B cell (primary cell): ENCODE results near the gene INPP5J. TPM values are rescaled to one million over a fixed set of nuclear protein-coding genes. Genes with fewer than 3 reads are reported as not detected.

Experiments
- ATAC-seq: fragments of 200-7000 bp; cut with Tn5 transposase; one replicate; pipeline ENCODE4 v1.10.0; 2021; ENCODE audit warnings: low read depth, mild to moderate bottlenecking, moderate number of reproducible peaks, moderate library complexity
- CTCF ChIA-PET: fragments of 350-600 bp; sonication (Branson Sonifier 250); formaldehyde crosslinking; loops from one replicate; lab custom pipeline; 2021; ENCODE audit warnings: antibody characterized with exemption, inconsistent platforms; lab: Charles Lee
- POLR2A ChIA-PET: fragments of 350-600 bp; sonication (Branson Sonifier 250); formaldehyde crosslinking; loops from one replicate; lab custom pipeline; 2021; ENCODE audit warnings: antibody characterized with exemption; lab: Charles Lee
- DNase-seq: peaks from one replicate; pipeline ENCODE4 v3.0.0; 2013
- H2AFZ ChIP-seq: 2 replicates; pipeline ENCODE4 v1.6.1; 2012; ENCODE audit warnings: mild to moderate bottlenecking, low read depth, low read length; ENCODE audit not compliant: insufficient read depth, poor library complexity, severe bottlenecking
- H3K27ac ChIP-seq, 2 donors: 1 replicate in 1 of 2; 2 replicates in 1 of 2; pipeline ENCODE4 v1.5.1; 2012 to 2013; ENCODE audit warnings: low read length in 2 of 2, mild to moderate bottlenecking in 2 of 2, moderate library complexity in 1 of 2
- H3K27me3 ChIP-seq, 4 experiments: fragments of 200-600 bp in 1 of 4; sonication (generic) in 1 of 4; replicated peaks in 1 of 4; 1 replicate in 2 of 4; 2 replicates in 2 of 4; pipeline versions ENCODE4 v1.6.1 to v1.7.0; 2013 to 2016; ENCODE audit warnings: low read length in 3 of 4, mild to moderate bottlenecking in 2 of 4, mixed read lengths in 1 of 4, moderate library complexity in 1 of 4; ENCODE audit not compliant: insufficient read depth in 4 of 4, control insufficient read depth in 3 of 4; ENCODE audit errors: control extremely low read depth in 1 of 4
- H3K36me3 ChIP-seq, 2 experiments: replicated peaks in 1 of 2; 1 replicate in 1 of 2; 2 replicates in 1 of 2; pipeline versions ENCODE4 v1.6.1 to v1.7.1; 2013; ENCODE audit warnings: low read length in 1 of 2; ENCODE audit not compliant: insufficient read depth in 2 of 2, control insufficient read depth in 1 of 2; ENCODE audit errors: control extremely low read depth in 1 of 2, extremely low read depth in 1 of 2
- H3K4me1 ChIP-seq, 2 donors: fragments of 200-600 bp in 1 of 2; sonication (generic) in 1 of 2; 1 replicate in 1 of 2; 2 replicates in 1 of 2; pipeline versions ENCODE4 v1.5.1 to v1.6.1; 2013 to 2017; ENCODE audit warnings: low read length in 2 of 2; ENCODE audit not compliant: control insufficient read depth in 2 of 2, insufficient read depth in 2 of 2
- H3K4me2 ChIP-seq: replicated peaks from 2 replicates; pipeline ENCODE3; 2012; ENCODE audit warnings: mild to moderate bottlenecking, low read depth, low read length; ENCODE audit not compliant: poor library complexity, severe bottlenecking
- H3K4me3 ChIP-seq, 5 experiments: fragments of 200-600 bp in 1 of 5; sonication (generic) in 1 of 5; 1 replicate in 3 of 5; 2 replicates in 2 of 5; pipeline versions ENCODE4 v1.5.1 to v1.7.0; 2011 to 2016; ENCODE audit warnings: low read length in 4 of 5, mild to moderate bottlenecking in 4 of 5, low read depth in 2 of 5, control low read depth in 1 of 5, moderate library complexity in 1 of 5; ENCODE audit not compliant: insufficient read depth in 1 of 5; ENCODE audit errors: control extremely low read depth in 1 of 5, extremely low read depth in 1 of 5
- H3K79me2 ChIP-seq: fragments of 200-600 bp; sonication (generic); one replicate; pipeline ENCODE4 v1.6.0; 2016; ENCODE audit warnings: low read length; ENCODE audit not compliant: control insufficient read depth, insufficient read depth
- H3K9ac ChIP-seq: fragments of 200-600 bp; sonication (generic); 2 replicates; pipeline ENCODE4 v1.6.1; 2017; ENCODE audit warnings: mild to moderate bottlenecking, low read length, moderate library complexity
- H3K9me3 ChIP-seq, 3 donors: one replicate each; pipeline versions ENCODE4 v1.6.1 to v1.7.1; 2013; ENCODE audit warnings: low read length in 2 of 3; ENCODE audit not compliant: control insufficient read depth in 2 of 3, insufficient read depth in 1 of 3; ENCODE audit errors: control extremely low read depth in 1 of 3
- H4K20me1 ChIP-seq: 2 replicates; pipeline ENCODE4 v1.6.0; 2012; ENCODE audit warnings: mild to moderate bottlenecking, low read length; ENCODE audit not compliant: insufficient read depth, control insufficient read depth, poor library complexity, severe bottlenecking
- H3K27ac Mint-ChIP-seq: one replicate; pipeline ENCODE4 v1.8.0; 2021; ENCODE audit warnings: mixed read lengths
- H3K27me3 Mint-ChIP-seq: one replicate; pipeline ENCODE4 v1.8.0; 2021; ENCODE audit warnings: mixed read lengths
- H3K4me1 Mint-ChIP-seq: one replicate; pipeline ENCODE4 v1.8.0; 2021; ENCODE audit warnings: mixed read lengths
- H3K4me3 Mint-ChIP-seq: one replicate; pipeline ENCODE4 v1.8.0; 2021; ENCODE audit warnings: mixed read lengths
- H3K9me3 Mint-ChIP-seq: one replicate; pipeline ENCODE4 v1.8.0; 2022; ENCODE audit warnings: mixed read lengths; ENCODE audit not compliant: insufficient read depth
- CTCF ChIP-seq: fragments of 200-600 bp; IDR thresholded peaks from one replicate; pipeline ENCODE4 v1.8.0; 2022; ENCODE audit warnings: antibody characterized with exemption, mild to moderate bottlenecking
- EZH2 ChIP-seq: IDR thresholded peaks from 2 replicates; pipeline ENCODE4 v1.6.1; 2012; ENCODE audit warnings: borderline replicate concordance, low read depth, mild to moderate bottlenecking, moderate library complexity, low read length; ENCODE audit not compliant: insufficient read depth, poor library complexity, severe bottlenecking
- WGBS: methylation state at CpG from one replicate; pipeline ENCODE4 v1.1.5; 2013; ENCODE audit warnings: missing lambda C conversion rate; ENCODE audit not compliant: insufficient coverage; 5-methylcytosine and 5-hydroxymethylcytosine counted together
- intact Hi-C: fragments of 100-400 bp; cut with micrococcal nuclease; formaldehyde crosslinking; loops from one replicate; pipeline ENCODE4 v1.10.0; 2022
- polyA plus RNA-seq: library from polyadenylated mRNA; depleted of rRNA; stranded (reverse); fragments of >200 nt; gene quantifications from 2 replicates; pipeline ENCODE4 v1.2.3, GENCODE V29; 2012
- total RNA-seq, 2 donors: library from RNA; stranded (reverse); fragments of 120-200 nt in 1 of 2; gene quantifications; 1 replicate in 1 of 2; 2 replicates in 1 of 2; pipeline versions ENCODE4 v1.2.3 to v1.2.4, GENCODE V29; 2013 to 2022

Gene INPP5J
- total and polyA plus RNA-seq, 2 donors (not counting 1 experiment from before 2014, with no cell fraction given) = 0.07 to 0.52 TPM

DNA sequence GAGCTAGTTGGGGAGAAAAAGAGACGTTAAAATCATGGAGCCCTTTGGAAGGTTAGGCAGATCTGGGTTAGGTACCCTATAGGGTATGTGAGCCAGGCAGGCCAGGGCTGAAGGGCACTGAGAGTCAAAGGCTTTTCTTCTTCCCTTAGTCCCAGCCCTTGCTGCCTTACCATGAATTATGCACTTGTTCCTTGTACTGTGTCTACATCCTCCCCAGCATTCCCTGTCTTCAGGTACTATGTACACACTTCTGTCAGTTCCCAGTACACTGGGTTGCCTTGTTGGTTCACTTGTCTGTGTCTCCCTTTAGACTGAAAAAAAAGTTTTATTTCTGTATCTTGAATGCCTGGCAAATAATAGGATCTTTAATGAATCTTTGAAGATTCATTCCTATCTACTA is 54.2 kb downstream of the INPP5J start:
- intact Hi-C loops = no loop called here
- ChIA-PET CTCF (no interaction called here), POLR2A (no interaction called here)
- no CpG with 5 or more reads among the region's 1 CpG for WGBS
- Mint-ChIP-seq H3K27me3 (no peaks in the 10 kb centered on the region), H3K27ac (no peak overlapping the region), H3K9me3 (no peaks in the 10 kb centered on the region), H3K4me1 (peaks cover 18% of the 10 kb centered on the region), H3K4me3 (no peak overlapping the region)
- Histone ChIP-seq H3K79me2 (peaks cover 79% of the 10 kb centered on the region), H3K36me3 (peaks cover 0 to 36% of the 10 kb centered on the region in 2 experiments), H3K27ac (no peak overlapping the region), H3K27me3 (no peaks in the 10 kb centered on the region), H3K9me3 (peaks cover 0 to 3% (median 3%) of the 10 kb centered on the region in 3 donors), H3K4me3 (no peak overlapping the region), H3K4me1 (no peaks in the 10 kb centered on the region), H4K20me1 (peaks cover 57% of the 10 kb centered on the region), H3K9ac (no peak overlapping the region), H2AFZ (no peak overlapping the region), H3K4me2 (no peak overlapping the region)
- ATAC-seq = no peak
- no peak for DNase-seq
- TF ChIP-seq EZH2 (no peak), CTCF (no peak)

DNA sequence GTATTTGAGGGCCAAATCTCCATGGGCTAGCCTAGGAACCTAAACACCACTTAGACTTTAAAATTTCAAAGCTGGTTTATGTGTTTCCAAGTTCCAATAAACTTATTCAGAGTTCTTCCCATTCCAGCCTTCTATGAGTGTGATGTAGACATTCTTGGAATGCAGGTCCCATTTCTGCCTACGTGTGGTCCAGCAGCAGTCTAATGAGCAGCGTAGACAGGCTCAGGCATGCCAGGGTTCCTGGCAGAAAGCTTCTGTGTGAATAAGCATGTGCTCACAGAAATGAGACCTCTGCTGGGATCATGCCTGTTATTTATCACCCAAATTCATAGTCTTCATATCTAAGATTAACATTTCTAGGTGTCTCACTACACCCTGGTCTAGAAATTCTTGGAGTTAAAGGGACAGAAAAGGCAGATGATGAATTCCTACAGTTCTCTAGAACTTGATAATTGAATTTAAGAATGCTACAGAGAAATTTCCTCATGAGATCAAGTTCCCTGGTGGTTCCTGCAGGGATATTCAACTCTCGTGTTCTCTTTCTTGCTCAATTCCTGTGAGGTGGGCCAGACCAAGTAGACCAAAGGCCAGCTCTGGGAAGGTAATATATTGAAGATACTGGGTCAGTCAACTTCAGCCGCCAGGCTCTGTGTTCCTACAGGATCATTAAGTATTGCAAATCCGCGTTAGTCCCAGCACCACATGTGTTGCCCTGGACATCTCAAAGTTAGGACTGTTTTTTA is 54.8 kb downstream of the INPP5J start:
- Histone ChIP-seq H3K36me3 (peaks cover 0 to 36% of the 10 kb centered on the region in 2 experiments), H4K20me1 (peaks cover 50% of the 10 kb centered on the region), H3K9me3 (peaks cover 0 to 3% (median 3%) of the 10 kb centered on the region in 3 donors), H3K4me2 (no peak overlapping the region), H3K4me1 (no peaks in the 10 kb centered on the region), H3K79me2 (peaks cover 76% of the 10 kb centered on the region), H3K27me3 (no peaks in the 10 kb centered on the region), H2AFZ (no peak overlapping the region), H3K4me3 (no peak overlapping the region), H3K9ac (no peak overlapping the region), H3K27ac (no peak overlapping the region)
- H3K27me3 Mint-ChIP-seq = no peaks in the 10 kb centered on the region
- POLR2A ChIA-PET = no interaction called here
- DNase-seq = no peak
- no peak overlapping the region for H3K27ac Mint-ChIP-seq
- no peak for ATAC-seq
- 100% methylated on average over 6 of the region's 6 CpGs for WGBS
- TF ChIP-seq CTCF (no peak), EZH2 (no peak)
- no peaks in the 10 kb centered on the region for H3K9me3 Mint-ChIP-seq
- peaks cover 15% of the 10 kb centered on the region for H3K4me1 Mint-ChIP-seq
- intact Hi-C loops = no loop called here
- no peak overlapping the region for H3K4me3 Mint-ChIP-seq
- CTCF ChIA-PET = no interaction called here
